SH-SY5Y (cell line): ENCODE measurements around the gene NEK7.

ENCODE experiments used
- GATA2 ChIP-seq: IDR thresholded peaks from 2 replicates; pipeline ENCODE4 v1.6.1; 2011; ENCODE audit warnings: mild to moderate bottlenecking, low read depth, low read length
- GATA3 ChIP-seq: IDR thresholded peaks from 2 replicates; pipeline ENCODE4 v1.6.1; 2011; ENCODE audit warnings: low read depth, mild to moderate bottlenecking, low read length, moderate library complexity

DNA sequence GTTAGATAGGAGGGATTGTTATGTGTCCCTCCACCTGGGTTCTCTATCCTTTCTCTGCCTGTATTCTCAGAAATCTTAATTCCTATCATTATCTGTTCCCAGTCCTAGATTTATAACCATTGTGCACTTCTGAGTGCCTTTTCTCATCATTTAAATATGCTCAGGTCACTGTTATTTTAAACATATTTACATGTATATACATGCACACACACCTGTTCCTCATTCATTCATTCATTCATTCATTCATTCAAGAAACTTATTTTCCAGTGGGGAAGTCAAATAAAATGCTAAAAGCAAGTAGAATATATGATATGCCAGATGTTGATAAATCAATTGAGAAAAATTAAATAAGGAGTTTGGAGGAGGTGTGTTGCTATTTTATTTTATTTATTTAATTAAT, 110.3 kb downstream of the NEK7 start:
- no peak for TF ChIP-seq GATA2
- no peak for TF ChIP-seq GATA3
